NCI-H446 (cell line): ENCODE results near the gene MAP6.

ENCODE experiments used
- DNase-seq, 2 experiments: peaks; one replicate each; lab custom pipeline; 2025; lab: John Stamatoyannopoulos, UW

MAP6 gene

GRCh38 chr11:75667255-75667830, 1.5 kb downstream of the MAP6 start:
- DNase-seq, result no peak

GRCh38 chr11:75665990-75666389, 2.8 kb downstream of the MAP6 start:
- DNase-seq, result no peak

- DNase-seq, result no peak
These were observed 3.7 kb downstream of the MAP6 start for GRCh38 chr11:75665126-75665525.

- no peak for DNase-seq
These were observed 4.4 kb downstream of the MAP6 start for GRCh38 chr11:75664389-75664788.

- no peak for DNase-seq
These were observed 5.0 kb downstream of the MAP6 start for GRCh38 chr11:75663808-75664207.

- no peak for DNase-seq
These were observed 9.0 kb downstream of the MAP6 start for GRCh38 chr11:75659836-75660235.

- no peak for DNase-seq
These were observed 12.7 kb downstream of the MAP6 start for GRCh38 chr11:75656044-75656727.

GRCh38 chr11:75655605-75656004, 13.2 kb downstream of the MAP6 start:
- DNase-seq, result peak in 1 of 2 experiments; percentile 46

GRCh38 chr11:75654314-75654713, 14.5 kb downstream of the MAP6 start:
- no peak for DNase-seq

- no peak for DNase-seq
These were observed 15.3 kb downstream of the MAP6 start for GRCh38 chr11:75653532-75653931.

GRCh38 chr11:75652936-75653335, 15.9 kb downstream of the MAP6 start:
- no peak for DNase-seq

GRCh38 chr11:75651218-75651617, 17.6 kb downstream of the MAP6 start:
- no peak for DNase-seq

- no peak for DNase-seq
These were observed 18.6 kb downstream of the MAP6 start for GRCh38 chr11:75650167-75650723.

GRCh38 chr11:75644946-75645345, 23.9 kb downstream of the MAP6 start:
- no peak for DNase-seq

- no peak for DNase-seq
These were observed 24.5 kb downstream of the MAP6 start for GRCh38 chr11:75644370-75644769.

GRCh38 chr11:75642402-75643113, 26.3 kb downstream of the MAP6 start:
- no peak for DNase-seq

GRCh38 chr11:75639762-75640181, 29.1 kb downstream of the MAP6 start:
- DNase-seq, result peak; percentile 96 to 98

GRCh38 chr11:75637998-75638397, 30.8 kb downstream of the MAP6 start:
- DNase-seq, result no peak

GRCh38 chr11:75635066-75635862, 33.6 kb downstream of the MAP6 start:
- DNase-seq, result peak; percentile 92 to 99

GRCh38 chr11:75633409-75634066, 35.3 kb downstream of the MAP6 start:
- DNase-seq, result no peak

GRCh38 chr11:75632962-75633361, 35.9 kb downstream of the MAP6 start:
- DNase-seq, result no peak

- no peak for DNase-seq
These were observed 36.4 kb downstream of the MAP6 start for GRCh38 chr11:75632450-75632849.
